Epidermal melanocyte (primary cell): Measurements from ENCODE around the gene FAM171A1.
"Not testable (repeated sequence)": the region's sequence is repeated elsewhere in the genome, so short reads cannot be mapped to it uniquely, and the experiment has no call there.

Experiments used
- DNase-seq: peaks from one replicate; pipeline ENCODE4 v3.0.0; 2011; ENCODE audit warnings: low spot score; ENCODE audit not compliant: insufficient read length

The FAM171A1 gene

DNA sequence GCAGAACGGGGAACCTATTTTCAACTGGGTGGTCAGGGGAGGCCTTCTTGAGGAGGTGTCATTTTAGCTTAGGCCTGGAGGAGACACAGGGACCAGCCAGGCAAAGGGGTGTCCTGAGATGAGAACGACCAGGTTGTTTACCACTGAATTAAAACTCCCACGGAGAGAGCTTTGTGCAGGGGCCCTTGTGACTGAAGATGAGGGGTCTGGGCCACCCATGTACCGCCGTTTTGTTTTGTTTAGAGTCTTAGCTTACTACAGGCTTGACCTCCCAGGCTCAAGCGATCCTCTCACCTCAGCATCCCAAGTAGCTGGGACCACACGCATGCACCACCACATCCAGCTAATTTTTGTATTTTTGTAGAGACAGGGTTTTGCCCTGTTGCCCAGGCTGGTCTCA lies 80.4 kb downstream of the FAM171A1 start:
- no peak for DNase-seq

DNA sequence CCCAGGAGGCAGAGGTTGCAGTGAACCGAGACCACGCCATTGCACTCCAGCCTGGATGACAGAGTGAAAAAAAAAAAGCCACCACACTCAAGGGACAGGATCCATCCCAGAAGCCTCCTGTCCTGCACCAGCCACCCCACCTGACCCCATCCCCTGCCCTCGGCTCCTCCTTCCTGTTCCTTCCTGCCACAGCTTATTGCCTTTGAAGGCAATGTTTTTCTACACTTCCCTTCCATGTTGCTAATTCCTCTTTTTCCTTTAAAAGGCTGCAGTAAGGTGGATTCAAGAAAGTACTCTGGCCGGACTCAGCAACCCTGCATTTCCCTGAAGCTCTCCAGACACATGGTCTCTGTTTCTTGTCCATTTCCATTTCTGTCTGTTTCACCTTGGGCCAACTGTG lies 80.9 kb downstream of the FAM171A1 start:
- no peak for DNase-seq

- DNase-seq: no peak
These were observed 90.1 kb downstream of the FAM171A1 start for GRCh38 chr10:15280974-15281373.

GRCh38 chr10:15280462-15280861 lies 90.6 kb downstream of the FAM171A1 start:
- DNase-seq: no peak

GRCh38 chr10:15279236-15279635 lies 91.9 kb downstream of the FAM171A1 start:
- DNase-seq: no peak

DNA sequence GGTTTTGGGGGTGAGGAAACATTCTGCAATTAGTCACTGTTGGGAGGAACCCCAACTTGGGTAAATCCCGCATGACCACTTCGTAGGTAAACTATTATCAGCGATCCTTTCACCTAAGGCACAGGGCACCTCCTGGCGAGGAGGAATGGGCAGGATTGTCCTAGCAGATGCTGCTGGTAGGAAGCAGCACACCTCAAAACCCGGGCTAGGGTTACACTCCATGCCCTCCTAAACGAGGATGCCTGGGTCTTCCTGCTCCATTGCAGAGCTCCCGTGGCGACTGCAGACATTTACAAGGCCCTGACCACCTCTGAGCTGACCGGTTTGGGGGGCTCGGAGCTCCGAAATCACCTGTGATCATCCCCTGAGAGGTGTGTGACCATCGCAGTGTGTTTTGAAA lies 92.3 kb downstream of the FAM171A1 start:
- DNase-seq: no peak

DNA sequence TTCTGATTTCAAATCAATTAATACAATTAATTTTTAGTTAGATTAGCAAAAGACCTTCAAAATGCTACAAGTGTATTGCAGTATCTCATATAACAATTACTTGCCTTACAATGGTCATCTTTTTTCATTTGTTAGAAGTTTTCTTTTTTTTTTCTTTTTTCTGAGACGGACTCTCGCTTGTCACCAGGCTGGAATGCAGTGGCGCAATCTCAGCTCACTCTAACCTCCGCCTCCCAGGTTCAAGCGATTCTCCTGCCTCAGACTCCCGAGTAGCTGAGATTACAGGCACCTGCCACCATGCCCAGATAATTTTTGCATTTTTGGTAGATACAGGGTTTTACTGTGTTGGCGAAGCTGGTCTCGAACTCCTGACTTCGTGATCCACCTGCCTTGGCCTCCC lies 95.0 kb downstream of the FAM171A1 start:
- not testable (repeated sequence) for DNase-seq

DNA sequence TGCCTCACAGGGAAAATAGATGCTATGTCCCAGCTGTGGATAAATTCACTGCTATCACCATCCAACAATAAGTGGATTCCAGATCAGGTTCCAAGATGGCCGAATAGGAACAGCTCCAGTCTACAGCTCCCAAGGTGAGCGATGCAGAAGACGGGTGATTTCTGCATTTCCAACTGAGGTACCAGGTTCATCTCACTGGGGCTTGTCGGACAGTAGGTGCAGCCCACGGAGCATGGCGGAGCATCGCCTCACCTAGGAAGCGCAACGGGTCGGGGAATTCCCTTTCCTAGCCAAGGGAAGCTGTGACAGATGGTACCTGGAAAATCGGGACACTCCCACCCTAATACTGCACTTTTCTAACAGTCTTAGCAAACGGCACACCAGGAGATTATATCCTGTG lies 101.3 kb downstream of the FAM171A1 start:
- not testable (repeated sequence) for DNase-seq

- no peak for DNase-seq
These were observed 103.6 kb downstream of the FAM171A1 start for GRCh38 chr10:15267496-15267895.

- DNase-seq: no peak
These were observed 105.0 kb downstream of the FAM171A1 start for GRCh38 chr10:15266117-15266516.

DNA sequence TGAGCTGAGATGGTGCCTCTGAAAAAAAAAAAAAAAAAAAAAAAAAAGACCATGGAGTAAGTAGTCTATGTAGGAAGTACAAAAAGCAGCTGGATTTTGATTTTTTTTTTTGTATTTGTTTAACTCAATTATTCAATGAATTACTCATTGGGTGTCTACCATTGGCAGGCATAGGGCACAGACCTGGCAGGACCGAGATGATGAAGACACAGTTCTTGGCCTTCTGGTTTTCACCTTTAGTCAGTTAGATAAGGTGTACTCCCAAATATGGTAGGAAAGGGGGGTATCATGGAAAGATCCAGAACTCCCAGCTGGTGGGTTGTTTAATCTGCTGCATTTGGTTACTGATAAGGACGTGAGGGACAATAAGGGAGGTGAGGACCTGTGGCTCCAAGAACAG lies 105.5 kb downstream of the FAM171A1 start:
- DNase-seq: no peak

- DNase-seq: no peak
These were observed 106.0 kb downstream of the FAM171A1 start for GRCh38 chr10:15265056-15265455.

- DNase-seq: no peak
These were observed 107.3 kb downstream of the FAM171A1 start for GRCh38 chr10:15263657-15264323.

DNA sequence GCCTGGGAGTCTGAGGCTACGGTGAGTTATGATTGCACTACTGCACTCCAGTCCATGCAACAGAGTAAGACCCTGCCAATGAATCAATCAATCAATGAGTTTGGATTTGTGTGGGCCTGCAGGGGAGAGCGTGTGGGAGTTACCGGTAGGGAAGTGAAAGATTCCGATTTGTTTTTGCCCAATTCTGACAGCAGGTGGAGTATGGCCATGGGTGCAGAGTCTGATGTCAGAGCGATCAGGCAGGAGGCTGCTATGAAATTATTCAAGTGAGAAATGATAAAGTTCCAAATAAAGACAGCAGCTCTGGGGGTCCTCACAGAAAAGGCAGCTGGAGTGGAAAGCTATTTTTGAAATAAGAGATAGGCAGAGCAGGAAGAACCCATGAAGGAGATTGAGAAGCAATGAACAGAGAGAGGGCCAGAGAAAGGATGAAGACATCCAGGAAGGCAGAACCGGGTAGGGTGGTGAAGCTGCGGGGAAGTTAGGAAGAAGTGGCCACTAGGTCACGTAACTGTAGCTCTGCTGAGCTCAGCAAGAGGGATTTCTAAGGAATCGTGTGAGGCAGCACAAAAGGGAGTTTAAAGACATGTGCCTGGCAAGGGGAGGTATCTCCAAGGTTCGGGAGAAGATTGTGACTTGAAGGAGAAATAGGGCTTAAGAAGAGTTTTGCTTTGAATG lies 108.9 kb downstream of the FAM171A1 start:
- no peak for DNase-seq

- no peak for DNase-seq
These were observed 112.0 kb downstream of the FAM171A1 start for GRCh38 chr10:15259136-15259535.

- DNase-seq: no peak
These were observed 112.8 kb downstream of the FAM171A1 start for GRCh38 chr10:15258255-15258654.

- DNase-seq: no peak
These were observed 115.1 kb downstream of the FAM171A1 start for GRCh38 chr10:15255961-15256360.

GRCh38 chr10:15254808-15255648 lies 116.1 kb downstream of the FAM171A1 start:
- no peak for DNase-seq

DNA sequence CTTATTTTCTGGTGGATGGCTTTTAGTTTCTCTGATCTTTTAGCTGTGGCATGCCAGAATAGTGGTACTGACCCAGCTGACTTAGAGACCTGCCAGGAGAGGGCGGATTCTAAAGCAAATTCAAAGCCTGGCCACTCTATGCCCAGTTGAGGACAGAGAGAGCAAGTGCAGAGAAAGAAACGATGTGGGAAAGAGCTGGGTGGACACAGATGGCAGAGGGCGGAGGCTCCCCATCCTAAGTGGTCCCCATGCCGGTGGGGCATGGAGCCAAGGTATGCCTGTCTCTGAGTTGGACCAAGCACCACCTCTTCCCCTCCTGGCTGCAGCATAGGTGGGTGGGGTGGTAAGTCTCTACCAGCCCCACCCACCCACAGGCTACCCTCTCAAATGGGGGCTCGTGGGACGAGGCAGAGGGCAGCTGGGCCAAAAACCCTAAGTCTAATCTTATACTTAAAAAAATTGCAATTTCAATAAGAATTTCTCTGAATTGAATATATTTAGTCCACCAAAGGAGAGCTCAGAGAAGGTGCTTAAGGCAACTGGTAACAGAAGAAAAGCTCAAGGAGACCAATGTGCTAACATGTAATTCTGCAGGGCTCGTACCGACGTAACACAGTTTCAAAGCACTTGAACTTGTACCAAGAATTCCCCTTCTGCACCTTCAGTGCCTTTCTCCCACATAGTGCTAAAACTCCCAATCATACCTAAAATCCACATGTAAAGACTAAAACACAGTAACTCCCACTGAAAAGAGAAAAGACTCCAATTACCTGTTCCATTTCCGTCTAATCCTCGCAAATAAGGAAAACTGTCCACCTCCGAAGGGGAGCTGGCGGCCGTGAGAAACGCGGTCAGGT lies 116.9 kb downstream of the FAM171A1 start:
- no peak for DNase-seq

GRCh38 chr10:15252396-15252795 lies 118.7 kb downstream of the FAM171A1 start:
- no peak for DNase-seq

DNA sequence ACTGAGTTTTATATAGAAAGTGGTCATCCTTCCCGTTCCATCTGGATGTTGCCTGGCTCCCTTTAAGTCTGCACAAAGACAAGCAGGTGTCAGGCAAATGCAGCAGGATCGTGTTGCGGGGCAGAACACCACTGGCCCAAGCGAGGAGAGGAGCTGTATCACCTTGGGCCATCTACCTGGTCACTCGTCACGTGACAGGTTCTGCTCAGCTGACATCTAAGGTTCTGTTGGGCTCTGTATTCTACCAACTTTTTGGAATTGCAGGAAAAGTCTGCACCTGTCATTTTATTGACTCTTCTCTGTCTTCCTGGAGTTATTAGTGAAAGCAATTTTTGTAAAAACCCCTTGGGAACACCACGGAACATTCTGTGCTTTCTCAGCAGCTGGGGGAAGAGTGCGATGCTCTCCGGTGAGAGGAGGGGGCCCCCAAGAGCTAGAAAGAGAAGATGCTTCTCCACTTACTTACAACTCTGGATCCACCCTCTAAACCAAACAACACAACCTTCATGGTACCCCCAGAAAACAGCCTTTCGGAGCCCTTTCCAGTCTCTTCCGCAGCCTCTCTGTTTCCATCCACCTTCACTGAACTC lies 119.2 kb downstream of the FAM171A1 start:
- no peak for DNase-seq
